ENCODE data around the gene ROBO4. TPM values are rescaled to one million over a fixed set of nuclear protein-coding genes. Genes with fewer than 3 reads are reported as not detected.

ROBO4 gene
- total RNA-seq, 4 donors from 2014 or later, result 13.9 to 33.6 (median 23.4) TPM

DNA sequence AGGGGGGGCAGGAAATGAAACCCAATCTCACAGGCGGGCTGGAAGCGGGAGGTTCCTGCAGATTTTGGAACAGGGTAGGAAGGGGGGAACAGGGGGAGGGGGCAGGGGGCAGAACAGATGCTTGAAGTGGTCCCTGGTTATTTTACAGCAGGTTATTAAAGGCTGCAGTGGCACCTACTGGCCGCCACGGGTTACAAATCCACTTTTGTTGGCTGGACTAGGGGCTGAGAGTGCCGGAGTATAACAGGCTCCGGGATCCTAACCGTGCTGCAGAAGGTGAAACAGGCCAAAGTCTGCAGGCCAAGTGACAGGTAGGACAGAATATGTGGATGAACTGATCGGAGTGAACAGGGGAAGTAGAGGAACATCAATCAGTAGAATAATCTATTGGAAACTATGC lies 30.0 kb downstream of the ROBO4 start:
- 4 to 6% methylated on average over 8 of the region's 8 CpGs for WGBS, 2 donors (ENCODE audit: low coverage in 1 of 2)
- Histone ChIP-seq H3K27me3 (peaks cover 99% of the 10 kb centered on the region), H3K4me3 (no peak overlapping the region), H3K9me3 (no peaks in the 10 kb centered on the region), H3K27ac (no peak overlapping the region), H3K4me1 (peaks cover 0 to 64% (median 29%) of the 10 kb centered on the region in 3 donors), H3K36me3 (no peaks in the 10 kb centered on the region)
- ATAC-seq, result no peak
- no peak for TF ChIP-seq POLR2A (IDR thresholded peaks at IDR 0.05)
- TF ChIP-seq, protein P1, sequence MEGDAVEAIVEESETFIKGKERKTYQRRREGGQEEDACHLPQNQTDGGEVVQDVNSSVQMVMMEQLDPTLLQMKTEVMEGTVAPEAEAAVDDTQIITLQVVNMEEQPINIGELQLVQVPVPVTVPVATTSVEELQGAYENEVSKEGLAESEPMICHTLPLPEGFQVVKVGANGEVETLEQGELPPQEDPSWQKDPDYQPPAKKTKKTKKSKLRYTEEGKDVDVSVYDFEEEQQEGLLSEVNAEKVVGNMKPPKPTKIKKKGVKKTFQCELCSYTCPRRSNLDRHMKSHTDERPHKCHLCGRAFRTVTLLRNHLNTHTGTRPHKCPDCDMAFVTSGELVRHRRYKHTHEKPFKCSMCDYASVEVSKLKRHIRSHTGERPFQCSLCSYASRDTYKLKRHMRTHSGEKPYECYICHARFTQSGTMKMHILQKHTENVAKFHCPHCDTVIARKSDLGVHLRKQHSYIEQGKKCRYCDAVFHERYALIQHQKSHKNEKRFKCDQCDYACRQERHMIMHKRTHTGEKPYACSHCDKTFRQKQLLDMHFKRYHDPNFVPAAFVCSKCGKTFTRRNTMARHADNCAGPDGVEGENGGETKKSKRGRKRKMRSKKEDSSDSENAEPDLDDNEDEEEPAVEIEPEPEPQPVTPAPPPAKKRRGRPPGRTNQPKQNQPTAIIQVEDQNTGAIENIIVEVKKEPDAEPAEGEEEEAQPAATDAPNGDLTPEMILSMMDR (IDR thresholded peaks at IDR 0.05), result peak in 2 of 4 experiments; percentile 34 to 55

DNA sequence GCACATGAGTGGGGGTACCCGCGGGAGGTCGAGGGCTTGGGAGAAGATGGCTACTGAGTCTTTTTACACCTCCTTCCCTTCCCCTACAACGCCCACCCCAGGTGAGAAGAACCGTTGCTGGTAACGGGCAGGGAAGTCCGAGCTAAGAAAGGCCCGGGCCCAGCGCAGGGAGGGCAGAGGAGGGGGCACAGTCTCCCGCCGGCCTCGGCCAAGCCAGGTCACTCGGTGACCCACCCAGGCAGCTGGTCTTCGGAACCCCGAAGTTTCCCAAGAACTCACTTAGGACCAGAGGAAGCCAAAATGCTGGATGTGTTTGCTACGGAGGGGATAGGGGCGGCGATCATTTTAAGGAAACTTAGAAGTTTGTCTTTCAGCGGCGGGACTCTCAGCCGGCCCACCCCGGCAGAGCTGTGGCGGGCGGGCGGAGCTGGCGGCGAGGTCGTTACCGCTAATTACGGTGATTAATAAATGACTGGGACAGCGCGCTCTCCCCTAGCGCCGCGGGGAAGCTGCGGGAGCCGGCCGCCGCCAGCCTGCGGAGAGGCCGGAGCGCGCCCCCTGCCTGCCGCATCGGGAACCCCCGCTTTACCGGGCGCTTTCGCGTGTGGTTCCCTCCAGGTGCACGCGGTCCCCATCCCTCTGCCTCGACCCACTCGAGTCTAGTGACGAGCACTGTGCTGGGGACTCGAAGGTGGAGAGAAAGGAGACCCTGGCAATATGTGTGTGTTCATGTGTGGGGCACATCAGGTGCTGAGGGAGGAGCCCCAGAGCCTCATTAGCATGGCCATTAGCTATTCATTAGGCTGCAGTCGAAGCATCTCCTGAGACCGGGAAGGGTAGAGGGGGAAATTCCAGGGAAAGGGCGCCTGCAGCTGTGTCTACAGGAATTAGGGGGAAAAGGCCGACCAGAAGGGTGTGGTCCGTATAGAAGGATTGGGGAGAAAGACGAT lies 31.5 kb downstream of the ROBO4 start:
- peaks cover 0 to 64% (median 29%) of the 10 kb centered on the region in 3 donors for H3K4me1 ChIP-seq
- no peaks in the 10 kb centered on the region for H3K36me3 ChIP-seq
- TF ChIP-seq, protein P1 (IDR thresholded peaks at IDR 0.05), result peak; percentile 34 to 86 (median 60)
- no peak for TF ChIP-seq EP300 (IDR thresholded peaks at IDR 0.05)
- H3K4me3 ChIP-seq, result peak overlapping the region in 1 of 2 donors; percentile 34
- H3K27ac ChIP-seq, result no peak overlapping the region
- whole genome bisulfite sequencing, 2 donors (ENCODE audit: low coverage in 1 of 2), result 0 to 3% methylated on average over 3 to 6 of the region's 62 CpGs
- ATAC-seq, result peak; percentile 57
- peaks cover 99% of the 10 kb centered on the region for H3K27me3 ChIP-seq
- H3K9me3 ChIP-seq, result no peaks in the 10 kb centered on the region

DNA sequence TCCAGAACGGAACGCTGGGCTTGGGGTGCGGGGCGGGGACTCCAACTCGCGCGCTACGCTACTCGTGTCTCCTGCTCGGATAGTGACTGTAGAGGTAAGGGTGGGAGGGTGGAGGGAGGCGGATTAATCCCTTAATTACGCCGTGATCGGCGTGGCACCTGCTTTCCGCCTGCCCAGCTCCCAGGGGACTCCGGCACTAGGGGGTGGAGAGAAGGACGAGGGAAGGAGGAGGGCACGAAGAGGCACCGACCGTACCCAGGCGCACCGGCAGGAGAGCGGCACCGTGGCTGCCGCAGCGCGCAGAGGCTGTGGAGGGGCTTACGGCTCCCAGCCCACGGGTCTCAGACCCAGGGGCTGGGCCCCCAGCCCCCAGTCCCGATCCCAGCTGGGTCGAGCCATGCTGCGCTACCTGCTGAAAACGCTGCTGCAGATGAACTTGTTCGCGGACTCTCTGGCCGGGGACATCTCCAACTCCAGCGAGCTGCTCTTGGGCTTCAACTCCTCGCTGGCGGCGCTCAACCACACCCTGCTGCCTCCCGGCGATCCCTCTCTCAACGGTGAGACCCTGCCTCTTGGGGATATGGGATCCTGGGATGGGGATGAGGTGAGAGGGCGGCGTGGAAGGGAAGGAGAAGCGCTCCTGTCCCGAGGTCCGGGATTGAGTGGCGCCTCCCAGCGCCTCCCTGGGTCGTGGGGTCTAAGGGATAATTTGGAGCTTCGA lies 32.3 kb downstream of the ROBO4 start, which contains the start of gene ROBO3:
ROBO3 (plus strand) TSS at position 252 of the 721 bp plus-strand sequence; CDS start at position 398, 146 bp downstream.
- Histone ChIP-seq H3K27me3 (peaks cover 98% of the 10 kb centered on the region), H3K4me1 (peaks cover 0 to 64% (median 29%) of the 10 kb centered on the region in 3 donors), H3K36me3 (no peaks in the 10 kb centered on the region), H3K9me3 (no peaks in the 10 kb centered on the region), H3K4me3 (peak within 1 kb of the TSS in 1 of 2 donors; percentile 34), H3K27ac (no peak within 1 kb of the TSS)
- no peak for ATAC-seq
- no peak for TF ChIP-seq EP300 (IDR thresholded peaks at IDR 0.05)
- no peak for TF ChIP-seq POLR2A (IDR thresholded peaks at IDR 0.05)
- TF ChIP-seq POLR2AphosphoS5 (IDR thresholded peaks at IDR 0.05), result no peak
- TF ChIP-seq, protein P1 (IDR thresholded peaks at IDR 0.05), result no peak
- 0% methylated on average over 6 of the region's 53 CpGs; no CpG with 5 or more reads in 1 of the 2 donors for WGBS, 2 donors (ENCODE audit: low coverage in 1 of 2)

DNA sequence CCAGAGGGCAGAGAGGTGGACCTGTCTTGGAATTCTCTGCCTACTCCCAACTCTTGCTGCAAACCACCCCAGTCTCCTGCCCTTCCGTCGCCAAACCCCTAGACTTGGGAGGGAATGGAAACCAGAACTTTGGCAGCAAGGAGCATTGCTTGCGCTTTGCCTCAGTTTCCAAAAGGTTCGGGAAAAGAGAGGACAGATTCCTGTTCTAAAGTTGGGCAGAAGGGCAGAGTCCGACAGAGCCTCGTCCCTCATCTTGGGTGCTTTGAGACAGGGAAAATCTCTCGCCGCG lies 32.8 kb downstream of the ROBO4 start:
- WGBS, 2 donors (ENCODE audit: low coverage in 1 of 2), result 0% methylated on average over 3 of the region's 9 CpGs; no CpG with 5 or more reads in 1 of the 2 donors
- Histone ChIP-seq H3K4me1 (peaks cover 0 to 64% (median 29%) of the 10 kb centered on the region in 3 donors), H3K27ac (no peak overlapping the region), H3K36me3 (no peaks in the 10 kb centered on the region), H3K4me3 (no peak overlapping the region), H3K9me3 (no peaks in the 10 kb centered on the region), H3K27me3 (peaks cover 98% of the 10 kb centered on the region)
- TF ChIP-seq POLR2AphosphoS5 (IDR thresholded peaks at IDR 0.05), result no peak
- no peak for TF ChIP-seq POLR2A (IDR thresholded peaks at IDR 0.05)
- TF ChIP-seq EP300 (IDR thresholded peaks at IDR 0.05), result no peak
- TF ChIP-seq, protein P1 (IDR thresholded peaks at IDR 0.05), result no peak
- no peak for ATAC-seq
